ENCODE data around the gene GNAT1. TPM values are rescaled to one million over a fixed set of nuclear protein-coding genes. Genes with fewer than 3 reads are reported as not detected.
A peak's percentile ranks its signal among the peaks of the same experiment; 100 is the strongest.

Gene GNAT1
- total and polyA plus RNA-seq, 2 of the 13 experiments (the other 11 are each of a cell fraction or from before 2014, with no cell fraction given), result 0.15 TPM; not detected in 1

DNA sequence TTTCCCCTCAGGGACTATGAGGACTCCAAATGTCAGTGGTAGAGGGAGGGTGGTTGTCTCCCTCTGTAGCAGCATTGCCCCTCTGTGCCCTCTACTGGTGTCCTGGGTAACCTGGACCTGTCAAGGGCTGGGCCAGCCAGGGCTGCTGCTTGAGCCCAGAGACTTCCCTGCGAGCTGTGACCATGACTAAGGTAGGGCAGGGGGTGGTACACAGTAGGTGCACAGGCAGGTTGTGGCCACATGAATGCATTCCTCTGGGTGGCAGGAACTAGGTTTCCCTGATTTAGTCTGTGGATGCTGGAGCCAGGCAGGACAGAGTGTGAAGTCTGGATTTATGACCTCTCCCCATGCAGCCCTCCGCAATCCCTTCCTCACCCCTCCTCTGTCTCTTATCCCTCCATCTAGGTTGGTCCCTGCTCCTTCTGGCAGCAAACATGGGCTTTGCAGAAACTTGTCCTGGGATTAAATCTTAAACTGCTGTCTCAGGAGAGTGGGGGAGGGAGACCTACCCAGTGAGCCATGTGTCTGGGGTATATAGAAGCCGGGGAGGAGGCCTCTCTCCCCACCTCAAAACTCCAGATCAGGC, 45.0 kb upstream of the GNAT1 start:
- Histone ChIP-seq H3K36me3 (replicated peaks in 1 of 2; ENCODE audit: control insufficient read depth in 1 of 2, insufficient read depth in 2 of 2, low read length in 2 of 2) (no peaks in the 10 kb centered on the region), H3K4me2 (ENCODE audit: low read depth, low read length) (no peak overlapping the region), H3K9me3 (ENCODE audit: low read length) (no peaks in the 10 kb centered on the region), H3K27ac (ENCODE audit: extremely low read length, insufficient read depth, low read length) (no peak overlapping the region), H4K20me1 (ENCODE audit: insufficient read depth, low read length) (no peaks in the 10 kb centered on the region), H3K79me2 (ENCODE audit: insufficient read depth, low read length) (no peaks in the 10 kb centered on the region), H3K9ac (ENCODE audit: insufficient read depth, low read depth, low read length) (no peak overlapping the region), H3K27me3 (ENCODE audit: control insufficient read depth in 1 of 2, insufficient read depth in 2 of 2, low read length in 2 of 2) (peaks cover 0 to 3% of the 10 kb centered on the region in 2 experiments; a peak in 1 of 5 replicates), H2AFZ (ENCODE audit: low read length) (no peak overlapping the region), H3K4me1 (ENCODE audit: insufficient read depth, low read length) (peaks cover 53% of the 10 kb centered on the region), H3K4me3 (replicated peaks in 1 of 3; ENCODE audit: insufficient read depth in 1 of 3, low read depth in 2 of 3, low read length in 3 of 3) (no peak overlapping the region)
- intact Hi-C loops (cut with micrococcal nuclease; ENCODE audit: unreplicated experiment) (no loop called here), in situ Hi-C loops (cut with HindIII; ENCODE audit: extremely low pct_ligation_motif_present, low pct_unique_long_range_greater_than_20kb) (no loop called here)
- ATAC-seq (peak; percentile 31), DNase-seq (ENCODE audit: low spot score) (no peak), FAIRE-seq (no peak)
- POLR2A ChIA-PET, result no interaction called here
- 64% methylated on average over 1 of the region's 3 CpGs for WGBS (ENCODE audit: low lambda C conversion rate)
- no TSS peak for BruUV-seq (replicated peaks)
- CTCF ChIA-PET (ENCODE audit: low intra/inter-chr PET ratio, low total read pairs), result no interaction called here
- TF ChIP-seq SNAPC2 (CRISPR knock-in tag; IDR thresholded peaks at IDR 0.05) (no peak), RFX1 (IDR thresholded peaks at IDR 0.05) (no peak), ZNF768 (CRISPR knock-in tag; IDR thresholded peaks at IDR 0.05) (peak; percentile 41; the same call in 1 of the 2 replicates), STAG1 (CRISPR knock-in tag; IDR thresholded peaks at IDR 0.05) (peak; percentile 26; the same call in 1 of the 2 replicates), ZNF674 (CRISPR knock-in tag; IDR thresholded peaks at IDR 0.05; ENCODE audit: low read depth) (no peak), RAD51 (IDR thresholded peaks at IDR 0.05; ENCODE audit: borderline replicate concordance) (no peak), TAF15 (IDR thresholded peaks at IDR 0.05; ENCODE audit: low read depth, low read length, poor library complexity, severe bottlenecking) (no peak), JARID2 (CRISPR knock-in tag; IDR thresholded peaks at IDR 0.05; ENCODE audit: insufficient replicate concordance) (no peak), ZKSCAN1 (IDR thresholded peaks at IDR 0.05; ENCODE audit: low read length) (peak; percentile 69; the same call in 1 of the 2 replicates), ZSCAN22 (CRISPR knock-in tag; IDR thresholded peaks at IDR 0.05) (no peak), ZSCAN25 (CRISPR knock-in tag; IDR thresholded peaks at IDR 0.05) (peak; percentile 58), ZNF841 (CRISPR knock-in tag; IDR thresholded peaks at IDR 0.05; ENCODE audit: borderline replicate concordance) (no peak), JUND (CRISPR knock-in tag; IDR thresholded peaks at IDR 0.05) (no peak)
- TF ChIP-seq, protein P1, sequence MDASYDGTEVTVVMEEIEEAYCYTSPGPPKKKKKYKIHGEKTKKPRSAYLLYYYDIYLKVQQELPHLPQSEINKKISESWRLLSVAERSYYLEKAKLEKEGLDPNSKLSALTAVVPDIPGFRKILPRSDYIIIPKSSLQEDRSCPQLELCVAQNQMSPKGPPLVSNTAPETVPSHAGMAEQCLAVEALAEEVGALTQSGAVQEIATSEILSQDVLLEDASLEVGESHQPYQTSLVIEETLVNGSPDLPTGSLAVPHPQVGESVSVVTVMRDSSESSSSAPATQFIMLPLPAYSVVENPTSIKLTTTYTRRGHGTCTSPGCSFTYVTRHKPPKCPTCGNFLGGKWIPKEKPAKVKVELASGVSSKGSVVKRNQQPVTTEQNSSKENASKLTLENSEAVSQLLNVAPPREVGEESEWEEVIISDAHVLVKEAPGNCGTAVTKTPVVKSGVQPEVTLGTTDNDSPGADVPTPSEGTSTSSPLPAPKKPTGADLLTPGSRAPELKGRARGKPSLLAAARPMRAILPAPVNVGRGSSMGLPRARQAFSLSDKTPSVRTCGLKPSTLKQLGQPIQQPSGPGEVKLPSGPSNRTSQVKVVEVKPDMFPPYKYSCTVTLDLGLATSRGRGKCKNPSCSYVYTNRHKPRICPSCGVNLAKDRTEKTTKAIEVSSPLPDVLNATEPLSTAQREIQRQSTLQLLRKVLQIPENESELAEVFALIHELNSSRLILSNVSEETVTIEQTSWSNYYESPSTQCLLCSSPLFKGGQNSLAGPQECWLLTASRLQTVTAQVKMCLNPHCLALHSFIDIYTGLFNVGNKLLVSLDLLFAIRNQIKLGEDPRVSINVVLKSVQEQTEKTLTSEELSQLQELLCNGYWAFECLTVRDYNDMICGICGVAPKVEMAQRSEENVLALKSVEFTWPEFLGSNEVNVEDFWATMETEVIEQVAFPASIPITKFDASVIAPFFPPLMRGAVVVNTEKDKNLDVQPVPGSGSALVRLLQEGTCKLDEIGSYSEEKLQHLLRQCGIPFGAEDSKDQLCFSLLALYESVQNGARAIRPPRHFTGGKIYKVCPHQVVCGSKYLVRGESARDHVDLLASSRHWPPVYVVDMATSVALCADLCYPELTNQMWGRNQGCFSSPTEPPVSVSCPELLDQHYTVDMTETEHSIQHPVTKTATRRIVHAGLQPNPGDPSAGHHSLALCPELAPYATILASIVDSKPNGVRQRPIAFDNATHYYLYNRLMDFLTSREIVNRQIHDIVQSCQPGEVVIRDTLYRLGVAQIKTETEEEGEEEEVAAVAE (CRISPR knock-in tag; IDR thresholded peaks at IDR 0.05; ENCODE audit: borderline replicate concordance), result no peak
- TF ChIP-seq, protein P2, sequence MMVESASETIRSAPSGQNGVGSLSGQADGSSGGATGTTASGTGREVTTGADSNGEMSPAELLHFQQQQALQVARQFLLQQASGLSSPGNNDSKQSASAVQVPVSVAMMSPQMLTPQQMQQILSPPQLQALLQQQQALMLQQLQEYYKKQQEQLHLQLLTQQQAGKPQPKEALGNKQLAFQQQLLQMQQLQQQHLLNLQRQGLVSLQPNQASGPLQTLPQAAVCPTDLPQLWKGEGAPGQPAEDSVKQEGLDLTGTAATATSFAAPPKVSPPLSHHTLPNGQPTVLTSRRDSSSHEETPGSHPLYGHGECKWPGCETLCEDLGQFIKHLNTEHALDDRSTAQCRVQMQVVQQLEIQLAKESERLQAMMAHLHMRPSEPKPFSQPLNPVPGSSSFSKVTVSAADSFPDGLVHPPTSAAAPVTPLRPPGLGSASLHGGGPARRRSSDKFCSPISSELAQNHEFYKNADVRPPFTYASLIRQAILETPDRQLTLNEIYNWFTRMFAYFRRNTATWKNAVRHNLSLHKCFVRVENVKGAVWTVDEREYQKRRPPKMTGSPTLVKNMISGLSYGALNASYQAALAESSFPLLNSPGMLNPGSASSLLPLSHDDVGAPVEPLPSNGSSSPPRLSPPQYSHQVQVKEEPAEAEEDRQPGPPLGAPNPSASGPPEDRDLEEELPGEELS (CRISPR knock-in tag; IDR thresholded peaks at IDR 0.05), result no peak
- TF ChIP-seq, protein P3, sequence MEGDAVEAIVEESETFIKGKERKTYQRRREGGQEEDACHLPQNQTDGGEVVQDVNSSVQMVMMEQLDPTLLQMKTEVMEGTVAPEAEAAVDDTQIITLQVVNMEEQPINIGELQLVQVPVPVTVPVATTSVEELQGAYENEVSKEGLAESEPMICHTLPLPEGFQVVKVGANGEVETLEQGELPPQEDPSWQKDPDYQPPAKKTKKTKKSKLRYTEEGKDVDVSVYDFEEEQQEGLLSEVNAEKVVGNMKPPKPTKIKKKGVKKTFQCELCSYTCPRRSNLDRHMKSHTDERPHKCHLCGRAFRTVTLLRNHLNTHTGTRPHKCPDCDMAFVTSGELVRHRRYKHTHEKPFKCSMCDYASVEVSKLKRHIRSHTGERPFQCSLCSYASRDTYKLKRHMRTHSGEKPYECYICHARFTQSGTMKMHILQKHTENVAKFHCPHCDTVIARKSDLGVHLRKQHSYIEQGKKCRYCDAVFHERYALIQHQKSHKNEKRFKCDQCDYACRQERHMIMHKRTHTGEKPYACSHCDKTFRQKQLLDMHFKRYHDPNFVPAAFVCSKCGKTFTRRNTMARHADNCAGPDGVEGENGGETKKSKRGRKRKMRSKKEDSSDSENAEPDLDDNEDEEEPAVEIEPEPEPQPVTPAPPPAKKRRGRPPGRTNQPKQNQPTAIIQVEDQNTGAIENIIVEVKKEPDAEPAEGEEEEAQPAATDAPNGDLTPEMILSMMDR (CRISPR knock-in tag; IDR thresholded peaks at IDR 0.05), result peak; percentile 54

Measured in HepG2 (cell line).